ENCODE results near the gene RBM20. TPM values are rescaled to one million over a fixed set of nuclear protein-coding genes. Genes with fewer than 3 reads are reported as not detected.

The RBM20 gene
- total and polyA plus RNA-seq, 10 of the 15 experiments (the other 5 are each of a cell fraction or from before 2014, with no cell fraction given), result 0.04 to 0.26 (median 0.15) TPM

GRCh38 chr10:110840225-110840922 lies 196.2 kb downstream of the RBM20 start (continued):
- TF ChIP-seq CBX5 (IDR thresholded peaks at IDR 0.05; ENCODE audit: low read depth) (no peak), MEF2B (IDR thresholded peaks at IDR 0.05; ENCODE audit: partially characterized antibody, poor library complexity, severe bottlenecking) (no peak), KAT2A (conservative IDR thresholded peaks at IDR 0.05; ENCODE audit: control insufficient read depth, low read depth, low read length) (no peak), TBL1XR1 (IDR thresholded peaks at IDR 0.05; ENCODE audit: low read depth, low read length) (no peak)

GRCh38 chr10:110840923-110841428 lies 196.8 kb downstream of the RBM20 start:
- Histone ChIP-seq H3K36me3 (ENCODE audit: control insufficient read depth in 2 of 2, insufficient read depth in 2 of 2, low read length in 1 of 2) (no peaks in the 10 kb centered on the region), H3K9ac (ENCODE audit: control insufficient read depth, insufficient read depth, low read length) (peak overlapping the region; percentile 80), H3K9me3 (replicated peaks; ENCODE audit: control insufficient read depth, insufficient read depth, low read length) (no peaks in the 10 kb centered on the region), H3K27ac (ENCODE audit: control insufficient read depth, insufficient read depth) (peak overlapping the region; percentile 97), H3K79me2 (ENCODE audit: control insufficient read depth, insufficient read depth, low read length) (peaks cover 10% of the 10 kb centered on the region), H3K4me3 (no peak overlapping the region), H2AFZ (ENCODE audit: control insufficient read depth, low read depth, low read length) (no peak overlapping the region), H3K27me3 (replicated peaks in 1 of 2; ENCODE audit: control insufficient read depth in 2 of 2, insufficient read depth in 2 of 2, low read length in 1 of 2) (no peaks in the 10 kb centered on the region), H3K4me1 (ENCODE audit: control insufficient read depth, insufficient read depth, low read length) (peaks cover 52% of the 10 kb centered on the region), H3K4me2 (ENCODE audit: control insufficient read depth, insufficient read depth) (peak overlapping the region; percentile 80; the same call in 1 of the 2 replicates), H4K20me1 (ENCODE audit: control insufficient read depth, insufficient read depth) (no peaks in the 10 kb centered on the region)
- POLR2A ChIA-PET, result interaction anchor here (1.0 to 7.4 kb wide), 10 partner anchors 11 to 484 kb away, joined by 3 to 145 read pairs (median 19); partner anchors contain the start of gene PDCD4
- CTCF ChIA-PET, result interaction anchor here (1.2 to 6.8 kb wide), 10 partner anchors 9 to 41 kb away, joined by 3 to 70 read pairs (median 6); no protein-coding TSS in a partner anchor
- 80% methylated on average over 3 of the region's 3 CpGs for WGBS (ENCODE audit: insufficient coverage, insufficient replicate concordance, low lambda C conversion rate, missing lambda C conversion rate)
- no peak for DNase-seq (ENCODE audit: low read depth, low spot score)
- intact Hi-C loops (cut with micrococcal nuclease; ENCODE audit: unreplicated experiment) (no loop called here), in situ Hi-C loops (cut with MboI) (no loop called here)
- SMC1A ChIA-PET (ENCODE audit: uncharacterized antibody, unreplicated experiment), result interaction anchor here (0.9 to 12.5 kb wide), 20 partner anchors 8 to 169 kb away, joined by 3 to 188 read pairs (median 16); partner anchors contain the start of gene PDCD4
- TF ChIP-seq IRF5 (IDR thresholded peaks at IDR 0.05; ENCODE audit: borderline replicate concordance), result no peak
- TF ChIP-seq SMAD1 (IDR thresholded peaks at IDR 0.05; ENCODE audit: low read depth, partially characterized antibody), result no peak
- no peak for TF ChIP-seq FOXM1 (IDR thresholded peaks at IDR 0.05; ENCODE audit: low read depth, low read length)
- no peak for TF ChIP-seq ZSCAN29 (IDR thresholded peaks at IDR 0.05)
- no peak for TF ChIP-seq CHD4 (IDR thresholded peaks at IDR 0.05)
- no peak for TF ChIP-seq RFX5 (IDR thresholded peaks at IDR 0.05; ENCODE audit: low read depth, low read length)
- TF ChIP-seq ZNF384 (IDR thresholded peaks at IDR 0.05; ENCODE audit: borderline replicate concordance, low read depth, low read length), result no peak
- no peak for TF ChIP-seq SMARCA5 (IDR thresholded peaks at IDR 0.05)
- no peak for TF ChIP-seq STAT3 (IDR thresholded peaks at IDR 0.05; ENCODE audit: low read depth, low read length)
- TF ChIP-seq PBX3 (IDR thresholded peaks at IDR 0.05; ENCODE audit: insufficient replicate concordance, low read depth, low read length), result no peak
- no peak for TF ChIP-seq TAF1 (IDR thresholded peaks at IDR 0.05; ENCODE audit: borderline replicate concordance, low read depth, low read length)
- TF ChIP-seq EZH2 (IDR thresholded peaks at IDR 0.05; ENCODE audit: borderline replicate concordance, control insufficient read depth, low read depth, low read length), result no peak
- TF ChIP-seq ZNF24 (IDR thresholded peaks at IDR 0.05), result no peak
- RAD21 ChIA-PET (ENCODE audit: unreplicated experiment), result interaction anchor here (0.9 to 7.3 kb wide), 21 partner anchors 11 to 98 kb away, joined by 3 to 153 read pairs (median 16); partner anchors contain the start of genes BBIP1 and PDCD4
- BruUV-seq (replicated peaks), result no TSS peak
- no peak for ATAC-seq
- no peak for FAIRE-seq

Measured in GM12878 (cell line).